ENCODE data around the gene WWOX.

Gene WWOX

GRCh38 chr16:78633551-78633950 is 534.1 kb downstream of the WWOX start:
- DNase-seq (ENCODE audit: insufficient read length, low spot score) (no peak), FAIRE-seq (no peak)
- TF ChIP-seq, protein P1, sequence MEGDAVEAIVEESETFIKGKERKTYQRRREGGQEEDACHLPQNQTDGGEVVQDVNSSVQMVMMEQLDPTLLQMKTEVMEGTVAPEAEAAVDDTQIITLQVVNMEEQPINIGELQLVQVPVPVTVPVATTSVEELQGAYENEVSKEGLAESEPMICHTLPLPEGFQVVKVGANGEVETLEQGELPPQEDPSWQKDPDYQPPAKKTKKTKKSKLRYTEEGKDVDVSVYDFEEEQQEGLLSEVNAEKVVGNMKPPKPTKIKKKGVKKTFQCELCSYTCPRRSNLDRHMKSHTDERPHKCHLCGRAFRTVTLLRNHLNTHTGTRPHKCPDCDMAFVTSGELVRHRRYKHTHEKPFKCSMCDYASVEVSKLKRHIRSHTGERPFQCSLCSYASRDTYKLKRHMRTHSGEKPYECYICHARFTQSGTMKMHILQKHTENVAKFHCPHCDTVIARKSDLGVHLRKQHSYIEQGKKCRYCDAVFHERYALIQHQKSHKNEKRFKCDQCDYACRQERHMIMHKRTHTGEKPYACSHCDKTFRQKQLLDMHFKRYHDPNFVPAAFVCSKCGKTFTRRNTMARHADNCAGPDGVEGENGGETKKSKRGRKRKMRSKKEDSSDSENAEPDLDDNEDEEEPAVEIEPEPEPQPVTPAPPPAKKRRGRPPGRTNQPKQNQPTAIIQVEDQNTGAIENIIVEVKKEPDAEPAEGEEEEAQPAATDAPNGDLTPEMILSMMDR (IDR thresholded peaks at IDR 0.05; ENCODE audit: insufficient read depth, missing control alignments) = no peak

- no peak for FAIRE-seq
- TF ChIP-seq, protein P1 (IDR thresholded peaks at IDR 0.05; ENCODE audit: insufficient read depth, missing control alignments) = no peak
Measured at GRCh38 chr16:78635807-78636206, 536.4 kb downstream of the WWOX start.

GRCh38 chr16:78638371-78638770 is 538.9 kb downstream of the WWOX start:
- DNase-seq (ENCODE audit: insufficient read length, low spot score) (no peak), FAIRE-seq (no peak)
- TF ChIP-seq, protein P1 (IDR thresholded peaks at IDR 0.05; ENCODE audit: insufficient read depth, missing control alignments) = no peak

More at GRCh38 chr16:78635807-78636206, 536.4 kb downstream of the WWOX start:
- DNase-seq (ENCODE audit: insufficient read length, low spot score) = no peak

DNA sequence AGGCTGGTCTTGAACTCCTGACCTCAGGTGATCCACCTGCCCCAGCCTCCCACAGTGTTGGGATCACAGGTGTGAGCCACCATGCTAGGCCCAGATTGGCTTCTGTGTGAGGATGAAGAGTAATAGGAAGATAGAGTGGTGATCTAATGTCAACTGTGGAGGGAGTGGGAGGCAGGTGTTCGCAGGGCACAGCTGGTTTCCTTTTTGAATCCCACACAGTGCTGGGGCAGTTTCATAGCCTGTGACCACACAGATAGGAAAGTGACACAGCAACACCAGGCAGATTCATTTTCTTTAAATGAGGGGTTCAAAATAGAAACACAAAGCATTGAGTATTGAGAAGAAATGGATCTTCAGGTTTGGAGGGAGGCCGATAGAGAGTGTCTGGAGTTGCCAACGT is 540.3 kb downstream of the WWOX start:
- TF ChIP-seq, protein P1 (IDR thresholded peaks at IDR 0.05; ENCODE audit: insufficient read depth, missing control alignments) = no peak
- DNase-seq (ENCODE audit: insufficient read length, low spot score) (no peak), FAIRE-seq (no peak)

- no peak for DNase-seq (ENCODE audit: insufficient read length, low spot score)
- no peak for FAIRE-seq
- TF ChIP-seq, protein P1 (IDR thresholded peaks at IDR 0.05; ENCODE audit: insufficient read depth, missing control alignments) = no peak
Measured at GRCh38 chr16:78640886-78641285, 541.4 kb downstream of the WWOX start.

DNA sequence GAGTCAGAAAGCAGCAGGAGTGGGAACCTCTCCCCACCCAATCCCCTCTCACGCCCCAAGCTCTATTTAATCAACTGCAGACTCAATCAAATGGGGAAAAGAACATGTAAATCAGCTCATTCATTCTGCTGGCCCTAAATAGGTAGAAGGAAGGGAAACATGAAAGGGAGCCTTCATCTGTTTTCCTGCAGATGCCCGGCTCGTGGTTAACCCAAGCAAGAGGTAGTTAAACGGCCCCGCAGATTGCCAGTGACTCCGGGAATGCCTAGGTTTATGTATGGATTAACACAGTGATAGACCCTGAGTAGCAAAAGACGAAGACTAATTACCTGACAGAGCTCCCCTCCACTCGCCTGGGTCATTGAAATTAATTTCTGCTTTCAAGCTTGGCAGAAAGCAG is 542.0 kb downstream of the WWOX start:
- DNase-seq (ENCODE audit: insufficient read length, low spot score) = no peak
- FAIRE-seq = no peak
- TF ChIP-seq, protein P1 (IDR thresholded peaks at IDR 0.05; ENCODE audit: insufficient read depth, missing control alignments) = no peak

DNA sequence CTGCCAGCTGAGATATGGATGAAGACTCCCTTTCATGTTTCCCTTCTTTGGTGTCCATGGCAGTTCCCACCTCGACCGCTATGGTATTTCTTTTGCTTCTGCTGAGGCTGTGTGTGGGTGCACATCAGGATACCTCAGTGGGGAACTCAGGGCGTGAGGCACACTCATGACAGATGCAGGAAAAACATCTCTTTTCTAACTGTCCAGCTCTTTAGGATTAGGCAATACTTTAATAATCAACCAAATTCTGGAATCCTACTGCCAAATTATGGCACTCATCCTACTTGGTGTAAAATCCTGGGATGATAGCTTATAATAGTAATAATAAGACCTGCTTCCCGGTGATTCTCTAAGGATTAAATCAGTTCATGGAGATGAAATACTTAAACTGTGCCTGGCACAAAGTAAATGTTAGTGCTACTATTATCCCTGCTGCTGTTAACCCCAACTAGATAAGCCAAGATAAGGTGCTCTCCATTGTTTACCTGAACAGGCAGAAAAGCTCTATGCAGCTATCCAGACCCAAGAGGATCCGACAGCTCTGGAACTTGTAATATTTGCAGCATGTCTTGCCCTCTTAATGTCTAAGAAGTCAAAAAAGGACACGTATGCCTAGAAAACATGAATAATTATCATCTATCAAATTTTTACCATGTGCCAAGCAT is 543.3 kb downstream of the WWOX start:
- TF ChIP-seq, protein P1 (IDR thresholded peaks at IDR 0.05; ENCODE audit: insufficient read depth, missing control alignments) = no peak
- no peak for DNase-seq (ENCODE audit: insufficient read length, low spot score)
- no peak for FAIRE-seq
